Endothelial cell of umbilical vein (primary cell): ENCODE measurements around the gene MTCH1. TPM values are rescaled to one million over a fixed set of nuclear protein-coding genes. Genes with fewer than 3 reads are reported as not detected.

ENCODE experiments used
- BruUV-seq: library from RNA; stranded (reverse); fragments of 400-500 nt; replicated peaks from 2 replicates; lab custom pipeline; 2021; lab: Mats Ljungman, UMichigan
- CTCF ChIA-PET: fragments of 300-600, 350-600 bp; sonication (Branson Sonifier 250); formaldehyde crosslinking; loops from one replicate; lab custom pipeline; 2021; ENCODE audit warnings: antibody characterized with exemption, inconsistent platforms; lab: Charles Lee
- POLR2A ChIA-PET: fragments of 300-600, 350-600 bp; sonication (Branson Sonifier 250); formaldehyde crosslinking; loops from one replicate; lab custom pipeline; 2021; ENCODE audit warnings: antibody characterized with exemption, inconsistent platforms; lab: Charles Lee
- DNase-seq: peaks from one replicate; pipeline ENCODE4 v3.0.0-alpha.2; 2011; ENCODE audit warnings: low read depth, low spot score
- FAIRE-seq: peaks from 2 replicates; lab custom pipeline; 2011; peaks lifted over from hg19 to GRCh38; lab: Jason Lieb, UNC
- H2AFZ ChIP-seq: 2 replicates; pipeline ENCODE4 v1.6.0; 2012; ENCODE audit warnings: low read depth, low read length, control low read depth, inconsistent platforms
- H3K27ac ChIP-seq: 2 replicates; pipeline ENCODE4 v1.5.1; 2011; ENCODE audit warnings: low read depth, mild to moderate bottlenecking, control low read depth, low read length, moderate library complexity; ENCODE audit not compliant: insufficient read depth
- H3K27me3 ChIP-seq, 2 experiments: 2 replicates each; pipeline versions ENCODE4 v1.6.0 to v1.6.1; 2011; ENCODE audit warnings: low read length in 2 of 2, mixed read lengths in 1 of 2; ENCODE audit not compliant: control insufficient read depth in 2 of 2, insufficient read depth in 2 of 2
- H3K36me3 ChIP-seq, 2 experiments: 2 replicates in 1 of 2; 3 replicates in 1 of 2; pipeline ENCODE4 v1.5.1; 2011; ENCODE audit warnings: low read length in 2 of 2, mild to moderate bottlenecking in 1 of 2, moderate library complexity in 1 of 2; ENCODE audit not compliant: control insufficient read depth in 2 of 2, insufficient read depth in 2 of 2; ENCODE audit errors: extremely low read depth in 1 of 2
- H3K4me1 ChIP-seq: 3 replicates; pipeline ENCODE4 v1.5.1; 2011; ENCODE audit warnings: mild to moderate bottlenecking, low read length; ENCODE audit not compliant: control insufficient read depth, insufficient read depth; ENCODE audit errors: extremely low read depth
- H3K4me2 ChIP-seq: 2 replicates; pipeline ENCODE4 v1.6.1; 2011; ENCODE audit warnings: low read length, control low read depth, mixed read lengths; ENCODE audit not compliant: insufficient read depth
- H3K4me3 ChIP-seq, 3 experiments: fragments of 200-600 bp in 1 of 3; sonication (generic), shearing (Covaris generic) in 1 of 3; replicated peaks in 1 of 3; 2 replicates each; pipeline ENCODE4 v1.5.1; 2011 to 2016; ENCODE audit warnings: control low read depth in 3 of 3, low read length in 3 of 3, mild to moderate bottlenecking in 2 of 3, inconsistent platforms in 1 of 3, low read depth in 1 of 3, moderate library complexity in 1 of 3; ENCODE audit not compliant: insufficient read depth in 1 of 3
- H3K79me2 ChIP-seq: 2 replicates; pipeline ENCODE4 v1.6.0; 2012; ENCODE audit warnings: low read length, inconsistent platforms; ENCODE audit not compliant: control insufficient read depth, insufficient read depth
- H3K9ac ChIP-seq: replicated peaks from 2 replicates; pipeline ENCODE3; 2011; ENCODE audit warnings: low read length, control low read depth; ENCODE audit not compliant: insufficient read depth; ENCODE audit errors: extremely low read depth
- H3K9me1 ChIP-seq: replicated peaks from 3 replicates; pipeline ENCODE4 v1.6.0; 2011; ENCODE audit warnings: mild to moderate bottlenecking, low read length; ENCODE audit not compliant: control insufficient read depth, insufficient read depth; ENCODE audit errors: extremely low read depth
- H3K9me3 ChIP-seq: replicated peaks from 2 replicates; pipeline ENCODE4 v1.5.1; 2012; ENCODE audit warnings: low read length, inconsistent platforms; ENCODE audit not compliant: control insufficient read depth, insufficient read depth
- H4K20me1 ChIP-seq: replicated peaks from 2 replicates; pipeline ENCODE3; 2011; ENCODE audit warnings: mild to moderate bottlenecking, low read length; ENCODE audit not compliant: control insufficient read depth, insufficient read depth; ENCODE audit errors: extremely low read depth
- EZH2 ChIP-seq: IDR thresholded peaks from 2 replicates; pipeline ENCODE4 v1.6.1; 2012; ENCODE audit warnings: borderline replicate concordance, low read depth, mild to moderate bottlenecking, moderate library complexity, low read length, inconsistent platforms; ENCODE audit not compliant: severe bottlenecking
- GATA2 ChIP-seq: IDR thresholded peaks from 2 replicates; pipeline ENCODE4 v1.7.0; 2011; ENCODE audit warnings: low read depth, mild to moderate bottlenecking, moderate library complexity, mixed read lengths, low read length; ENCODE audit not compliant: insufficient read length, insufficient read depth
- JUN ChIP-seq: IDR thresholded peaks from 2 replicates; pipeline ENCODE4 v1.6.1; 2011; ENCODE audit warnings: borderline replicate concordance, low read depth; ENCODE audit not compliant: insufficient read length, insufficient read depth
- POLR2A ChIP-seq: IDR thresholded peaks from 2 replicates; pipeline ENCODE4 v1.6.1; 2012; ENCODE audit warnings: low read depth, mild to moderate bottlenecking, control low read depth, low read length
- POLR2AphosphoS5 ChIP-seq: IDR thresholded peaks from 2 replicates; pipeline ENCODE4 v1.6.1; 2012; ENCODE audit warnings: low read depth, mild to moderate bottlenecking, control low read depth, low read length, moderate library complexity; ENCODE audit not compliant: insufficient read depth
- dilution Hi-C: fragments of 300-500 bp; cut with MboI; formaldehyde crosslinking; loops from one replicate; pipeline ENCODE4 v1.15.0; 2019; ENCODE audit warnings: low sequenced_read_pairs; ENCODE audit not compliant: extremely low pct_ligation_motif_present
- intact Hi-C: fragments of 100-400 bp; cut with micrococcal nuclease; formaldehyde crosslinking; loops from one replicate; pipeline ENCODE4 v1.10.0; 2022
- polyA plus RNA-seq, 4 experiments: library from polyadenylated mRNA; depleted of rRNA in 3 of 4; stranded (reverse) in 3 of 4; unstranded in 1 of 4; fragments of >200 nt; gene quantifications; 2 replicates each; pipeline versions ENCODE4 v1.2.1 to v1.2.3, GENCODE V29; 2011 to 2012; ENCODE audit warnings: missing spikeins in 1 of 4
- total RNA-seq: library from RNA; stranded (reverse); gene quantifications from 2 replicates; pipeline ENCODE4 v1.2.3, GENCODE V29; 2021
- TF ChIP-seq, protein P1 (sequence below), 2 donors: IDR thresholded peaks; 1 replicate in 1 of 2; 2 replicates in 1 of 2; pipeline ENCODE4 v1.5.1; 2011; ENCODE audit warnings: low read length in 2 of 2, mild to moderate bottlenecking in 2 of 2, moderate library complexity in 2 of 2, control low read depth in 1 of 2, inconsistent platforms in 1 of 2, low read depth in 1 of 2; ENCODE audit not compliant: insufficient read depth in 1 of 2; ENCODE audit errors: extremely low read depth in 1 of 2

MTCH1 gene
- total and polyA plus RNA-seq, 2 donors (not counting 3 experiments of a cell fraction or from before 2014, with no cell fraction given) = 218 to 228 TPM

DNA sequence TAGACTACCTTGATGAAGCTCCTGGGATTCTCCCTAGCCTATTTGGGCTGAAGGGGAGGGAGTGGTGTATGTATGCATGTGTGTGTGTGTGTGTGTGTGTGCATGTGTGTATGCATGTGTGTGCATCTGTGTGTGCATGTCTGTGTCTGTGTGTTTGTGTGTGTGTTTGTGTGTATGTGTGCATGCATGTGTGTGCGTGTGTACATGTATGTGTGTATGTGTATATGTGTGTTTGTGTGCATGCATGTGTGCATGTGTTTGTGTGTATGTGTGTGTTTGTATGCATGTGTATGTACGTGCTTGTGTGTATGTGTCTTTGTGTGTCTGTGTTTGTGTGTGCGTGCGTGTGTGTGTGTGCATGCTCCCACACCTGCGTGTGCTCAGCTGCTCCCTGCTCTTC lies 34.8 kb upstream of the MTCH1 start:
- H4K20me1 ChIP-seq = no peaks in the 10 kb centered on the region
- ChIA-PET POLR2A (no interaction called here), CTCF (interaction anchor here (0.6 to 10.6 kb wide), 9 partner anchors 8 to 253 kb away, joined by 3 to 330 read pairs (median 14); partner anchors contain the start of genes C6orf89 and PIM1)
- intact Hi-C loops (loop anchor here (10.0 kb wide), 1 partner anchor 294 kb away; no protein-coding TSS in a partner anchor), dilution Hi-C loops (no loop called here)
- H3K4me1 ChIP-seq = peaks cover 10% of the 10 kb centered on the region
- H3K27ac ChIP-seq = no peak overlapping the region
- H3K9me3 ChIP-seq = no peaks in the 10 kb centered on the region
- TF ChIP-seq POLR2AphosphoS5 (no peak), JUN (no peak), GATA2 (no peak), POLR2A (no peak), EZH2 (no peak)
- no peaks in the 10 kb centered on the region for H3K79me2 ChIP-seq
- BruUV-seq = no TSS peak
- no peak overlapping the region for H3K4me2 ChIP-seq
- no peak overlapping the region for H3K9ac ChIP-seq
- no peak overlapping the region for H3K4me3 ChIP-seq
- DNase-seq (no peak), FAIRE-seq (no peak)
- no peak overlapping the region for H2AFZ ChIP-seq
- H3K36me3 ChIP-seq = no peaks in the 10 kb centered on the region
- H3K9me1 ChIP-seq = no peaks in the 10 kb centered on the region
- no peaks in the 10 kb centered on the region for H3K27me3 ChIP-seq

DNA sequence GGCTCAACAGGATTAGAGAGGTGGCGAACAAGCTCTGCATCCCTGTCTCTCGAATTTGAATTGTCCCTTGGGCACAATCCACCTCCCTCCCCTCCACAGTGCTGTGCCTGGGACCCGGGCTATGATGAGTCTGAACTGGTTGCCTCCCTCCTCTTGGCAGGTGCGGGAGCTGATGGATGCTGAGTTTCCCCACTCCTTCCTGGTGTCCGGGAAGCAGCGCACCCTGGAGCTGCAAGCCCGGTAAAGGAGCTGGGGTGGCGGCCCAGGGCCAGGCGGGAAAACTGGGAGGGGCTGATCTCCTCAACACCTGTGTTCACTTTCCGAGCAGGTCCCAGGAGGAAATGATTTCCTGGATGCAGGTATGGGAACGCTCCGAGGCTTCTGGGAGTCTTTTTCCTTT lies 34.4 kb upstream of the MTCH1 start:
- CTCF ChIA-PET = interaction anchor here (1.8 to 10.6 kb wide), 8 partner anchors 8 to 295 kb away, joined by 4 to 330 read pairs (median 31); partner anchors contain the start of gene PIM1
- Histone ChIP-seq H3K9me3 (no peaks in the 10 kb centered on the region), H3K4me2 (no peak overlapping the region), H3K36me3 (no peaks in the 10 kb centered on the region), H3K9me1 (no peaks in the 10 kb centered on the region), H3K4me1 (peaks cover 10% of the 10 kb centered on the region), H3K27ac (no peak overlapping the region), H4K20me1 (no peaks in the 10 kb centered on the region), H3K4me3 (no peak overlapping the region), H3K79me2 (no peaks in the 10 kb centered on the region), H3K9ac (no peak overlapping the region), H3K27me3 (no peaks in the 10 kb centered on the region), H2AFZ (no peak overlapping the region)
- FAIRE-seq (no peak), DNase-seq (no peak)
- dilution Hi-C loops (no loop called here), intact Hi-C loops (loop anchor here (10.0 kb wide), 1 partner anchor 294 kb away; no protein-coding TSS in a partner anchor)
- POLR2A ChIA-PET = interaction anchor here (0.5 kb wide), 1 partner anchor 992 kb away, joined by 3 read pairs; no protein-coding TSS in a partner anchor
- BruUV-seq = no TSS peak
- TF ChIP-seq GATA2 (no peak), EZH2 (no peak), POLR2A (no peak)
- TF ChIP-seq, protein P1, sequence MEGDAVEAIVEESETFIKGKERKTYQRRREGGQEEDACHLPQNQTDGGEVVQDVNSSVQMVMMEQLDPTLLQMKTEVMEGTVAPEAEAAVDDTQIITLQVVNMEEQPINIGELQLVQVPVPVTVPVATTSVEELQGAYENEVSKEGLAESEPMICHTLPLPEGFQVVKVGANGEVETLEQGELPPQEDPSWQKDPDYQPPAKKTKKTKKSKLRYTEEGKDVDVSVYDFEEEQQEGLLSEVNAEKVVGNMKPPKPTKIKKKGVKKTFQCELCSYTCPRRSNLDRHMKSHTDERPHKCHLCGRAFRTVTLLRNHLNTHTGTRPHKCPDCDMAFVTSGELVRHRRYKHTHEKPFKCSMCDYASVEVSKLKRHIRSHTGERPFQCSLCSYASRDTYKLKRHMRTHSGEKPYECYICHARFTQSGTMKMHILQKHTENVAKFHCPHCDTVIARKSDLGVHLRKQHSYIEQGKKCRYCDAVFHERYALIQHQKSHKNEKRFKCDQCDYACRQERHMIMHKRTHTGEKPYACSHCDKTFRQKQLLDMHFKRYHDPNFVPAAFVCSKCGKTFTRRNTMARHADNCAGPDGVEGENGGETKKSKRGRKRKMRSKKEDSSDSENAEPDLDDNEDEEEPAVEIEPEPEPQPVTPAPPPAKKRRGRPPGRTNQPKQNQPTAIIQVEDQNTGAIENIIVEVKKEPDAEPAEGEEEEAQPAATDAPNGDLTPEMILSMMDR (IDR thresholded peaks at IDR 0.05; ENCODE audit: extremely low read depth in 1 of 2, insufficient read depth in 1 of 2, low read depth in 1 of 2, low read length in 2 of 2) = no peak
